ENCODE measurements around the gene GULP1.

GRCh38 chr2:188285049-188285448, 6.6 kb upstream of the GULP1 start:
- no peak for TF ChIP-seq CTCF (IDR thresholded peaks at IDR 0.05)
- TF ChIP-seq POLR2A (IDR thresholded peaks at IDR 0.05): no peak
- no peak for TF ChIP-seq POLR2AphosphoS5 (IDR thresholded peaks at IDR 0.05)
